ENCODE measurements around the gene DUS2.

DUS2 gene

GRCh38 chr16:68069511-68070248 lies 46.6 kb downstream of the DUS2 start:
- POLR2A ChIA-PET: interaction anchor here (0.5 to 0.9 kb wide), 3 partner anchors 32 to 288 kb away, joined by 3 to 4 read pairs (median 4); no protein-coding TSS in a partner anchor
- CTCF ChIA-PET: interaction anchor here (0.5 to 1.0 kb wide), 3 partner anchors 29 to 269 kb away, joined by 3 read pairs; no protein-coding TSS in a partner anchor

More at GRCh38 chr16:68069511-68070248, 46.6 kb downstream of the DUS2 start:
- Histone ChIP-seq H3K27ac (ENCODE audit: extremely low read depth, low read depth, low read length) (no peak overlapping the region), H3K36me3 (ENCODE audit: control insufficient read depth in 2 of 2, insufficient read depth in 1 of 2, low read length in 2 of 2) (peaks cover 3 to 79% of the 10 kb centered on the region in 2 experiments; a peak in 2 of 3 replicates), H3K4me1 (ENCODE audit: control insufficient read depth, insufficient read depth, low read length) (peaks cover 5% of the 10 kb centered on the region; the same call in 1 of the 2 replicates), H3K4me3 (ENCODE audit: low read depth, low read length) (no peak overlapping the region), H3K9me3 (ENCODE audit: control insufficient read depth, insufficient read depth, low read depth, low read length) (no peaks in the 10 kb centered on the region)
- TF ChIP-seq ZIC2 (tag by site-specific recombination; IDR thresholded peaks at IDR 0.05) (peak; percentile 52), ZBTB49 (tag by site-specific recombination; IDR thresholded peaks at IDR 0.05; ENCODE audit: low read depth) (no peak), ZSCAN18 (tag by site-specific recombination; IDR thresholded peaks at IDR 0.05) (no peak), ZSCAN30 (tag by site-specific recombination; IDR thresholded peaks at IDR 0.05) (no peak), RBAK (tag by site-specific recombination; IDR thresholded peaks at IDR 0.05) (no peak), ZNF692 (tag by site-specific recombination; IDR thresholded peaks at IDR 0.05) (no peak), HOXC10 (CRISPR knock-in tag; IDR thresholded peaks at IDR 0.05) (no peak), ZNF239 (tag by site-specific recombination; IDR thresholded peaks at IDR 0.05) (no peak), GLIS1 (tag by site-specific recombination; IDR thresholded peaks at IDR 0.05) (peak; percentile 56), ZNF19 (tag by site-specific recombination; IDR thresholded peaks at IDR 0.05; ENCODE audit: low read depth) (no peak), ZNF530 (tag by site-specific recombination; IDR thresholded peaks at IDR 0.05; ENCODE audit: low read depth) (no peak), ZNF148 (tag by site-specific recombination; IDR thresholded peaks at IDR 0.05; ENCODE audit: borderline replicate concordance) (no peak), ZNF341 (tag by site-specific recombination; IDR thresholded peaks at IDR 0.05; ENCODE audit: low read depth) (no peak), OSR2 (tag by site-specific recombination; IDR thresholded peaks at IDR 0.05) (no peak), ZNF558 (tag by site-specific recombination; IDR thresholded peaks at IDR 0.05) (no peak)
